AG20443 (cell line): ENCODE measurements around the gene DTX3.

Experiments
- DNase-seq: peaks from one replicate; pipeline ENCODE4 v3.0.0; 2012; ENCODE audit warnings: low spot score, mixed read lengths

Gene DTX3

GRCh38 chr12:57620245-57620935 lies 15.8 kb downstream of the DTX3 start:
- DNase-seq: no peak

- DNase-seq: peak; percentile 52
Measured at GRCh38 chr12:57620936-57621496, 16.4 kb downstream of the DTX3 start.

- peak; percentile 85 for DNase-seq
Measured at GRCh38 chr12:57621497-57622292, 17.1 kb downstream of the DTX3 start.

GRCh38 chr12:57622293-57623245 lies 17.9 kb downstream of the DTX3 start:
- DNase-seq: no peak

GRCh38 chr12:57623385-57623784 lies 18.8 kb downstream of the DTX3 start:
- DNase-seq: no peak

- no peak for DNase-seq
Measured at GRCh38 chr12:57623811-57624390, 19.3 kb downstream of the DTX3 start.

- no peak for DNase-seq
Measured at GRCh38 chr12:57624441-57625220, 20.0 kb downstream of the DTX3 start.

GRCh38 chr12:57625261-57626032 lies 20.8 kb downstream of the DTX3 start:
- no peak for DNase-seq

GRCh38 chr12:57626111-57626920 lies 21.7 kb downstream of the DTX3 start:
- DNase-seq: no peak

- no peak for DNase-seq
Measured at GRCh38 chr12:57626921-57627445, 22.4 kb downstream of the DTX3 start.

GRCh38 chr12:57627501-57628279 lies 23.1 kb downstream of the DTX3 start:
- no peak for DNase-seq

GRCh38 chr12:57628280-57629191 lies 23.9 kb downstream of the DTX3 start:
- DNase-seq: no peak

- DNase-seq: no peak
Measured at GRCh38 chr12:57629897-57630471, 25.4 kb downstream of the DTX3 start.

GRCh38 chr12:57630891-57631433 lies 26.3 kb downstream of the DTX3 start:
- DNase-seq: no peak

GRCh38 chr12:57631566-57632072 lies 27.0 kb downstream of the DTX3 start:
- DNase-seq: no peak
